OCI-LY1 (cell line): ENCODE results near the gene BACE1-AS.

ENCODE experiments used
- EZH2 ChIP-seq: fragments of 200-600 bp; sonication (generic), shearing (Covaris generic); IDR thresholded peaks from 2 replicates; pipeline ENCODE4 v1.8.0; 2017; ENCODE audit warnings: borderline replicate concordance, mixed run types, mild to moderate bottlenecking, antibody characterized with exemption, low read length, moderate library complexity, mixed read lengths
- TF ChIP-seq, protein P1 (sequence below): fragments of 200-600 bp; sonication (generic), shearing (Covaris generic); IDR thresholded peaks from 2 replicates; pipeline ENCODE4 v1.5.1; 2017; ENCODE audit warnings: mild to moderate bottlenecking, antibody characterized with exemption, low read length, moderate library complexity, mixed read lengths

DNA sequence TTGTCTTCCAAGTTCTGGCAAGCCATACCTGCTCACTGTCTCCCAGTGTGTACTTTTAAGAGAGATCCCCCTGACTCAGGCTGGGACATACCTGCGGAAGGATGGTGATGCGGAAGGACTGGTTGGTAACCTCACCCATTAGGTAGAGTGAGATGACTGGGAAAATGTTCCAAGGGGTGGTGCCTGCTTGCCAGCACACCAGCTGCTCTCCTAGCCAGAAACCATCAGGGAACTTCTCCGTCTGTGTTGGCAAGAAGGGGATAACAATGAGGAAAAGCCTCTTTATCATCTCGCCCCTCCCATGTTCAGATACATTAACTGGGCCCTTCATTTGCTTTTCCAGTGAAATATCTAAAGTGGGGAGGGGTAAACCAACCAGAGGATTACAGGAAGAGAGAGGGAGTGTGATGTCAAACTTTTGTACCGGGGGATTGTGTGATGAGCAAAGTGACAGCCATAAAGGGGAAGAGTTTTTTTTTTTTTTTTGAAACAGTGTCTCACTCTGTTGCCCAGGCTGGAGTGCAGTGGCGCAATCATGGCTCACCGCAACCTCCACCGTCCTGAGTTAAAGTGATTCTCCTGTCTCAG, at the start of gene BACE1-AS:
- TF ChIP-seq, protein P1, sequence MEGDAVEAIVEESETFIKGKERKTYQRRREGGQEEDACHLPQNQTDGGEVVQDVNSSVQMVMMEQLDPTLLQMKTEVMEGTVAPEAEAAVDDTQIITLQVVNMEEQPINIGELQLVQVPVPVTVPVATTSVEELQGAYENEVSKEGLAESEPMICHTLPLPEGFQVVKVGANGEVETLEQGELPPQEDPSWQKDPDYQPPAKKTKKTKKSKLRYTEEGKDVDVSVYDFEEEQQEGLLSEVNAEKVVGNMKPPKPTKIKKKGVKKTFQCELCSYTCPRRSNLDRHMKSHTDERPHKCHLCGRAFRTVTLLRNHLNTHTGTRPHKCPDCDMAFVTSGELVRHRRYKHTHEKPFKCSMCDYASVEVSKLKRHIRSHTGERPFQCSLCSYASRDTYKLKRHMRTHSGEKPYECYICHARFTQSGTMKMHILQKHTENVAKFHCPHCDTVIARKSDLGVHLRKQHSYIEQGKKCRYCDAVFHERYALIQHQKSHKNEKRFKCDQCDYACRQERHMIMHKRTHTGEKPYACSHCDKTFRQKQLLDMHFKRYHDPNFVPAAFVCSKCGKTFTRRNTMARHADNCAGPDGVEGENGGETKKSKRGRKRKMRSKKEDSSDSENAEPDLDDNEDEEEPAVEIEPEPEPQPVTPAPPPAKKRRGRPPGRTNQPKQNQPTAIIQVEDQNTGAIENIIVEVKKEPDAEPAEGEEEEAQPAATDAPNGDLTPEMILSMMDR = no peak
- no peak for TF ChIP-seq EZH2
